Measurements from ENCODE around the gene GOLT1A.

Gene GOLT1A

DNA sequence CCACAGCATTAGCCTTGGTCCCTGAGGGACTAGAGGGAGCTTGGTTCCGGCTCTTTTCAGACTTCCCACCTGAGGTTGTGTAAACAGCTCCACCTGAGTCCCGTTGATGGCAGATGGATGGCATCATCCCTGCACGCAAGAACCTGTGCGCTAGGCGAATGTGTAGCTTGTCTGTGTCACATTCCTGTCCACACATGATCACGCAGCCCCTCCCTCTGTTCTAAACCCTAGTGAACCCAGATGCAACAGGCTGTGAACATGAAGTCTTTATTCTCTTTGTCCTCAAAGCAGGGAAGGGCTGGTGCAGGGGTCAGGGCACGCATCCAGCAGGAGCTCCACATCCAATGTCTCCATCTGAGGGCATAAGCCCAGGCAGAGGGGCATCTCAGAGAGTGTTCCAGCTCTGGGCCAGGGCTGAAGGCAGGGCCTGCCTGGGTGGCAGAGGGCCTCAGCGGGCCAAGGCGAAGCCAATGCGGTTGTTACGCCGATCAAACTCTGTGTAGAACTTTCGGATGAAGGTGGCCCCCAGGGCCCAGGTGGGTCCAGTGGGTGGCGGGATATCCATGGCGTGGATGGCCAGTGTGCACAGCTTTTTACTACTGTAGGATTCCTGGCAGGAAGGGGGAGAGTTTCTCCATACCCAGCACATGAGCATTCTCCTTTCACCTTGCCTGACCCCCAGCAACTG is 59.1 kb downstream of the GOLT1A start:
- Histone ChIP-seq H3K4me3 (ENCODE audit: control insufficient read depth in 1 of 7, extremely low read depth in 1 of 7, insufficient read depth in 4 of 7, low read depth in 2 of 7, low read length in 6 of 7) (no peak overlapping the region), H3K9me3 (ENCODE audit: control extremely low read depth in 1 of 5, control insufficient read depth in 4 of 5, insufficient read depth in 2 of 5, low read depth in 1 of 5, low read length in 4 of 5) (no peaks in the 10 kb centered on the region), H3K27me3 (replicated peaks in 2 of 5; ENCODE audit: control insufficient read depth in 4 of 5, insufficient read depth in 5 of 5, low read length in 4 of 5) (peaks cover 0 to 7% (median 0%) of the 10 kb centered on the region in 5 experiments), H3K27ac (ENCODE audit: insufficient read depth in 1 of 2, low read depth in 1 of 2, low read length in 2 of 2, poor library complexity in 1 of 2, severe bottlenecking in 2 of 2) (no peak overlapping the region), H3K36me3 (ENCODE audit: control insufficient read depth in 4 of 4, insufficient read depth in 4 of 4, low read length in 3 of 4) (no peaks in the 10 kb centered on the region), H3K4me1 (ENCODE audit: control extremely low read depth in 1 of 4, control insufficient read depth in 4 of 4, insufficient read depth in 4 of 4, low read length in 3 of 4) (peaks cover 2 to 31% (median 27%) of the 10 kb centered on the region in 4 experiments)
- POLR2A ChIA-PET, result no interaction called here
- CTCF ChIA-PET, result interaction anchor here (0.9 to 3.0 kb wide), 7 partner anchors 8 to 243 kb away, joined by 3 to 19 read pairs (median 4); partner anchors contain the start of gene PLEKHA6
- no peak for DNase-seq
- 98% methylated on average over 14 of the region's 15 CpGs for WGBS (ENCODE audit: insufficient coverage)

DNA sequence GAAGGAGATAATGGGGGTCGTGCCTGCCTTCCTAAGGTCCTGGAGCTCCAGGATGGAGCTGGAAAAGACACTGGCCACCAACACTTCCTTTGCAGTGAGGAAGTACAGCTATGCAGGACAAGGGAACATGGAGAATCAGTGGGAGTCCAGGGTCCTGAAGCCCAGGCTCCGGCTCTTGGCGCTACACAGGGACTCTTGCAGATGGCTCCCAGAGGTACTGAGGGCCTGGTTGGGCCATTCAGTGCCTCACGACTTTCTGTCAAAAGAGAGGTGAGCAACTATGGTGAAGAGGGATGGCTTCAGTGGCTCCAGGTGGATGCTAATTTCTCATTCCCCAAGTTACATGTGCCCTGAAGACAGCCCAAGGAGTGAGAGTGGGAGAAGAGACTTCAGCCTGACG is 60.1 kb downstream of the GOLT1A start:
- ChIA-PET POLR2A (no interaction called here), CTCF (interaction anchor here (1.1 to 3.0 kb wide), 4 partner anchors 9 to 244 kb away, joined by 4 to 19 read pairs (median 4); no protein-coding TSS in a partner anchor)
- H3K36me3 ChIP-seq (ENCODE audit: control insufficient read depth in 4 of 4, insufficient read depth in 4 of 4, low read length in 3 of 4), result no peaks in the 10 kb centered on the region
- H3K4me1 ChIP-seq (ENCODE audit: control extremely low read depth in 1 of 4, control insufficient read depth in 4 of 4, insufficient read depth in 4 of 4, low read length in 3 of 4), result peaks cover 2 to 31% (median 27%) of the 10 kb centered on the region in 4 experiments
- 95% methylated on average over 4 of the region's 5 CpGs for WGBS (ENCODE audit: insufficient coverage)
- no peaks in the 10 kb centered on the region for H3K9me3 ChIP-seq (ENCODE audit: control extremely low read depth in 1 of 5, control insufficient read depth in 4 of 5, insufficient read depth in 2 of 5, low read depth in 1 of 5, low read length in 4 of 5)
- no peak overlapping the region for H3K4me3 ChIP-seq (ENCODE audit: control insufficient read depth in 1 of 7, extremely low read depth in 1 of 7, insufficient read depth in 4 of 7, low read depth in 2 of 7, low read length in 6 of 7)
- DNase-seq, result no peak
- H3K27me3 ChIP-seq (replicated peaks in 2 of 5; ENCODE audit: control insufficient read depth in 4 of 5, insufficient read depth in 5 of 5, low read length in 4 of 5), result peaks cover 0 to 7% (median 0%) of the 10 kb centered on the region in 5 experiments
- H3K27ac ChIP-seq (ENCODE audit: insufficient read depth in 1 of 2, low read depth in 1 of 2, low read length in 2 of 2, poor library complexity in 1 of 2, severe bottlenecking in 2 of 2), result no peak overlapping the region

DNA sequence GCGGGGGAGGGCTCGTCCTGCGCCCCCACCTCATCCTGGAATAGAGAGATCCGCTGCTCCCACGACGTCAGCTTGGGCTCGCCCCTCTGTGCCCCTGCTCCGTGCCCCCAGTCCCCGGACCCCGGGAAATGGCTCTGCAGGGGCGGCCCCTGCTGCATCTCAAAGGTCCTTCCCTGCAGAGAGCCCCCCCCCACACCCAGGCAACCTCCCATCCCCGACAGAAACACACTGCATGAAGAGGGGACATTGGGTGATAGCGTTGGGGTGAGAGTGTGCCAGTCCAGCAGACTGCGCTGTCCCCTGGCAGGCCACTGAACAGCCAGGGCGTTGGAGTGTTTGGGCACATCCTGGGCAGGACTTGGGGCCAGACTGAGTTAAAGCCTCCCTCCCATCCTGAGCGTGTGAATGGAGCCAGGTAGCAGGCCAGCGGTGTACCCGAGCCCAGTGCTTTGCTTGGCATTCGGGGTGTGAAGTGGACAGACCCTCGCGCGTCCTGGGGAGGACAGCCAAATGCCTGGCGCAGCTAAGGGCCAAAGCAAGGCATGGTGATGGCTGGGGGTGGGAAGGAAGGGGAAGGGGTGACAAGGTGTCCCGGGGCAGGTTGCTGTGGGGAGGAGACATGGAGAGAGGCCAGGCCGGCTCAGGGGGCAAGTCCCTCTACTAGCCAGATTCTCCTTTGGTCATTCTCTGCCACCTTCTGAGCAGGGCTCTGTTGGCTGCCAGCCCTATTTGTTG is 61.3 kb downstream of the GOLT1A start:
- DNase-seq, result peak in 2 of 3 donors; percentile 33 to 41
- POLR2A ChIA-PET, result interaction anchor here (0.6 kb wide), 1 partner anchor 38 kb away, joined by 3 read pairs; no protein-coding TSS in a partner anchor
- Histone ChIP-seq H3K9me3 (ENCODE audit: control extremely low read depth in 1 of 5, control insufficient read depth in 4 of 5, insufficient read depth in 2 of 5, low read depth in 1 of 5, low read length in 4 of 5) (no peaks in the 10 kb centered on the region), H3K4me3 (ENCODE audit: control insufficient read depth in 1 of 7, extremely low read depth in 1 of 7, insufficient read depth in 4 of 7, low read depth in 2 of 7, low read length in 6 of 7) (peak overlapping the region; percentile 23 to 77 (median 68)), H3K36me3 (ENCODE audit: control insufficient read depth in 4 of 4, insufficient read depth in 4 of 4, low read length in 3 of 4) (no peaks in the 10 kb centered on the region), H3K27me3 (replicated peaks in 2 of 5; ENCODE audit: control insufficient read depth in 4 of 5, insufficient read depth in 5 of 5, low read length in 4 of 5) (peaks cover 0 to 9% (median 0%) of the 10 kb centered on the region in 5 experiments), H3K4me1 (ENCODE audit: control extremely low read depth in 1 of 4, control insufficient read depth in 4 of 4, insufficient read depth in 4 of 4, low read length in 3 of 4) (peaks cover under 1 to 22% (median 19%) of the 10 kb centered on the region in 4 experiments), H3K27ac (ENCODE audit: insufficient read depth in 1 of 2, low read depth in 1 of 2, low read length in 2 of 2, poor library complexity in 1 of 2, severe bottlenecking in 2 of 2) (no peak overlapping the region)
- CTCF ChIA-PET, result interaction anchor here (1.3 to 3.0 kb wide), 3 partner anchors 10 to 55 kb away, joined by 4 to 19 read pairs (median 7); no protein-coding TSS in a partner anchor
- WGBS (ENCODE audit: insufficient coverage), result 31% methylated on average over 11 of the region's 25 CpGs

DNA sequence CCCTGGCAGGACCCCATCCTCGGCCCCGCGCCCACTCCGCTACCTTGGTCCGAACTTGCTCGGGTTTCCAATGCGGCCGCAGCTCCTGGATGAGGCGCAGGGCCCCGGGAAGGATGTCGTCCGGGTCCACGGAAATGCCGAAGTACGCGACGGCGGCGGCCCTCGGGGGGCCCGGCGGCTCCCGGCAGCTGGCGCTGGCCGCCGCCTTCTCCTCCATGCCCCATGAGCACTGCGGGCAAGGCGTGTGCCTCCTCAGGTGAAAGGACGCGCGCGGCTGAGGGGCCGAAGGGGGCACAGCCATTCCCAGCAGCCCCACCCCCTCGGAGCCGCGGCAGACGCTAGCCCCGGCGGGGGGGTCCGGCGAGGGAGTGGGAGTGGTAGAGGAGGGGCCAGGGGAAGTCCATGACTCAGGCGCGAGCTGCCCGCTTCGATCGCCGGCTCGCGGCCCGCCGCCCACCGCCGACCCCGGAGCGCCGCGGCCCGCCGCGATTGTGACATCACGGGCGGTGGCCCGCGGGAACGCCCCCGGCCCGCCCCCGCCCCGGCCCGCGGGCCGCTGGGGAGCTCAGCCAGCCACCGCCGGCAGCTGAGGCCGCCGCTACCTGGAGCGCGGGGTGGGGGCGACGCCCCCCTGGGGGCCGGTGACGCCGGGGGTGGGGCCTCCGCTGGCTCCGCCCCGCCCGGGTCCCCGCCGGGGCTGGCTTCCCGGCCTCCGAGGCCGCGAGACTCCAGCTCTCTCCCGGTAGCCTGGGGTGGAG is 62.1 kb downstream of the GOLT1A start, which contains the start of gene ETNK2:
TSS of gene ETNK2 (minus strand) at position 493 of the 758 bp plus-strand sequence. CDS start at position 301, 192 bp downstream.
- Histone ChIP-seq H3K36me3 (ENCODE audit: control insufficient read depth in 4 of 4, insufficient read depth in 4 of 4, low read length in 3 of 4) (no peaks in the 10 kb centered on the region), H3K9me3 (ENCODE audit: control extremely low read depth in 1 of 5, control insufficient read depth in 4 of 5, insufficient read depth in 2 of 5, low read depth in 1 of 5, low read length in 4 of 5) (no peaks in the 10 kb centered on the region), H3K4me3 (ENCODE audit: control insufficient read depth in 1 of 7, extremely low read depth in 1 of 7, insufficient read depth in 4 of 7, low read depth in 2 of 7, low read length in 6 of 7) (peak within 1 kb of the TSS; percentile 42 to 77 (median 68)), H3K27me3 (replicated peaks in 2 of 5; ENCODE audit: control insufficient read depth in 4 of 5, insufficient read depth in 5 of 5, low read length in 4 of 5) (peaks cover 0 to 9% (median 0%) of the 10 kb centered on the region in 5 experiments), H3K27ac (ENCODE audit: insufficient read depth in 1 of 2, low read depth in 1 of 2, low read length in 2 of 2, poor library complexity in 1 of 2, severe bottlenecking in 2 of 2) (no peak within 1 kb of the TSS), H3K4me1 (ENCODE audit: control extremely low read depth in 1 of 4, control insufficient read depth in 4 of 4, insufficient read depth in 4 of 4, low read length in 3 of 4) (peaks cover 0 to 17% (median 15%) of the 10 kb centered on the region in 4 experiments)
- DNase-seq, result peak; percentile 44 to 74 (median 66)
- WGBS (ENCODE audit: insufficient coverage), result under 1% methylated on average over 77 of the region's 94 CpGs
- POLR2A ChIA-PET, result interaction anchor here (0.6 kb wide), 1 partner anchor 37 kb away, joined by 3 read pairs; no protein-coding TSS in a partner anchor
- CTCF ChIA-PET, result interaction anchor here (1.1 to 2.0 kb wide), 2 partner anchors 11 to 24 kb away, joined by 4 to 7 read pairs; no protein-coding TSS in a partner anchor

DNA sequence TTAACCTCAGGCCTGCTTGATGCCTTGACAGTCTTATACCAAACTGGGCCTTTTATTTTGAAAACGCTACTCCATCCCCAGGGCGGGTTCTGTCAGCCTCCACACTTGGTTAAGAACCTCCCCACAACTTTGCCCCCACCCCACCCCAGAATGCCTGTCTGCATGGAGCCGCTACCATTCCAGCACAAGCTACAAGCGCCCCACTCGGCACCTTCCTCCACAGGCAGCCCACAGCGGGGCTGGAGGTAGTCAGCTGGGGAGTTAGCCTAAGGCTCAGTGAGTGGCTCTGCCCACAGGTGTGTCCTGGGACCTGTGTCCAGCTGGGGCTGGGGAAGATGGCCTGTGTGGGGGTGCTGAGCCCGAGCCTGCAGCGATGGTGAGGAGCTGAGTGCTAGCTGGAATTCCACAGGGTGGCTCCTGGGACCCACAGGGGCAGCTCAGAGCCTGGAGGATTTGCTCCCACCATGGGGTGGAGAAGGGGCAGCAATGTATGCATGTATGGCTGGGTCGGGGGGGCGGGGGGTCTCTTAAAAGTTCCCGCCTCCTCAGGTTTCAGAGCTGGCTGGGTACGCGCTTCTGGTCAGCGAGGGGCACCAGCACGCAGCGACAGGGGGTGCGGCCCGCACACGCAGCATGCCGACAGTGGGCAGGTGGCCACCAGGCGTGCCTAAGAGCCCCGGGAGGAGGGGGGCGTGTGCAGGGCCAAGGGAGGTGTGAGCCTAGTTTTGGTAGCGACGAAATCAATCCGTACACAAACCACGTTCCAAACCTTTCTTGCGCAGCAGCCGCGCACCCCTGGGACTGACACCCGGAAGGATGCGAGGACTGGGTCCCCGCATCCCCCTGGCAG is 62.9 kb downstream of the GOLT1A start:
- DNase-seq, result peak; percentile 28 to 74 (median 68)
- no peaks in the 10 kb centered on the region for H3K9me3 ChIP-seq (ENCODE audit: control extremely low read depth in 1 of 5, control insufficient read depth in 4 of 5, insufficient read depth in 2 of 5, low read depth in 1 of 5, low read length in 4 of 5)
- ChIA-PET CTCF (interaction anchor here (1.0 to 2.0 kb wide), 5 partner anchors 12 to 280 kb away, joined by 3 to 7 read pairs (median 4); no protein-coding TSS in a partner anchor), POLR2A (interaction anchor here (0.6 kb wide), 1 partner anchor 256 kb away, joined by 7 read pairs; no protein-coding TSS in a partner anchor)
- H3K27ac ChIP-seq (ENCODE audit: insufficient read depth in 1 of 2, low read depth in 1 of 2, low read length in 2 of 2, poor library complexity in 1 of 2, severe bottlenecking in 2 of 2), result no peak overlapping the region
- WGBS (ENCODE audit: insufficient coverage), result 38% methylated on average over 25 of the region's 33 CpGs
- H3K27me3 ChIP-seq (replicated peaks in 2 of 5; ENCODE audit: control insufficient read depth in 4 of 5, insufficient read depth in 5 of 5, low read length in 4 of 5), result peaks cover 0 to 9% (median 0%) of the 10 kb centered on the region in 5 experiments
- peaks cover 0 to 17% (median 15%) of the 10 kb centered on the region in 4 experiments for H3K4me1 ChIP-seq (ENCODE audit: control extremely low read depth in 1 of 4, control insufficient read depth in 4 of 4, insufficient read depth in 4 of 4, low read length in 3 of 4)
- no peaks in the 10 kb centered on the region for H3K36me3 ChIP-seq (ENCODE audit: control insufficient read depth in 4 of 4, insufficient read depth in 4 of 4, low read length in 3 of 4)
- H3K4me3 ChIP-seq (ENCODE audit: control insufficient read depth in 1 of 7, extremely low read depth in 1 of 7, insufficient read depth in 4 of 7, low read depth in 2 of 7, low read length in 6 of 7), result peak overlapping the region; percentile 42 to 77 (median 68)

Measured in common myeloid progenitor, CD34-positive (primary cell).